Stimulated activated naive CD8-positive, alpha-beta T cell treated with anti-CD3 and anti-CD28 coated beads, Interleukin-15, amount 100 ng/mL, for 72 hours (primary cell): Measurements from ENCODE around the gene MAP2K5.

Source experiments
- ATAC-seq: fragments of 150-1000 bp; cut with Tn5 transposase; 2 replicates; pipeline ENCODE4 v1.10.0; 2021; ENCODE audit warnings: mild to moderate bottlenecking, moderate library complexity
- DNase-seq, 2 donors: peaks; one replicate each; pipeline ENCODE4 v3.0.0; 2021 to 2022
- H3K27ac Mint-ChIP-seq, 2 donors: one replicate each; pipeline ENCODE4 v1.8.0; 2022; ENCODE audit warnings: mild to moderate bottlenecking in 2 of 2, mixed read lengths in 2 of 2, moderate library complexity in 2 of 2
- H3K27me3 Mint-ChIP-seq: one replicate; pipeline ENCODE4 v1.8.0; 2022; ENCODE audit warnings: mixed read lengths
- H3K4me1 Mint-ChIP-seq: one replicate; pipeline ENCODE4 v1.8.0; 2022; ENCODE audit warnings: mild to moderate bottlenecking, mixed read lengths
- H3K4me3 Mint-ChIP-seq, 2 donors: one replicate each; pipeline ENCODE4 v1.8.0; 2022; ENCODE audit warnings: mild to moderate bottlenecking in 2 of 2, mixed read lengths in 2 of 2, moderate library complexity in 1 of 2
- H3K9me3 Mint-ChIP-seq, 2 donors: one replicate each; pipeline ENCODE4 v1.8.0; 2022; ENCODE audit warnings: mixed read lengths in 2 of 2

MAP2K5 gene

GRCh38 chr15:67840749-67841512, 298.4 kb downstream of the MAP2K5 start:
- Mint-ChIP-seq H3K27me3 (peaks cover 25% of the 10 kb centered on the region), H3K9me3 (no peaks in the 10 kb centered on the region), H3K4me1 (peaks cover 37% of the 10 kb centered on the region), H3K27ac (peak overlapping the region; percentile 98 to 99), H3K4me3 (peak overlapping the region; percentile 93 to 95)
- DNase-seq (peak in 1 of 2 donors; percentile 18), ATAC-seq (no peak)

- H3K4me1 Mint-ChIP-seq: peaks cover 32% of the 10 kb centered on the region
- no peaks in the 10 kb centered on the region for H3K9me3 Mint-ChIP-seq
- H3K4me3 Mint-ChIP-seq: peak overlapping the region; percentile 81 to 95
- H3K27me3 Mint-ChIP-seq: peaks cover 20% of the 10 kb centered on the region
- H3K27ac Mint-ChIP-seq: no peak overlapping the region
- no peak for DNase-seq
- ATAC-seq: no peak
Measured at GRCh38 chr15:67841513-67841762, 298.9 kb downstream of the MAP2K5 start.

GRCh38 chr15:67843092-67843501, 300.6 kb downstream of the MAP2K5 start:
- ATAC-seq: no peak
- Mint-ChIP-seq H3K27ac (no peak overlapping the region), H3K27me3 (peaks cover 5% of the 10 kb centered on the region), H3K4me3 (no peak overlapping the region), H3K4me1 (peaks cover 29% of the 10 kb centered on the region), H3K9me3 (no peaks in the 10 kb centered on the region)
- DNase-seq: no peak

GRCh38 chr15:67843571-67844387, 301.3 kb downstream of the MAP2K5 start:
- Mint-ChIP-seq H3K9me3 (no peaks in the 10 kb centered on the region), H3K4me1 (peaks cover 24% of the 10 kb centered on the region), H3K27me3 (no peaks in the 10 kb centered on the region), H3K27ac (no peak overlapping the region), H3K4me3 (no peak overlapping the region)
- DNase-seq: no peak
- no peak for ATAC-seq

GRCh38 chr15:67845974-67846373, 303.5 kb downstream of the MAP2K5 start:
- no peaks in the 10 kb centered on the region for H3K9me3 Mint-ChIP-seq
- H3K4me3 Mint-ChIP-seq: no peak overlapping the region
- H3K27me3 Mint-ChIP-seq: no peaks in the 10 kb centered on the region
- ATAC-seq (no peak), DNase-seq (no peak)
- peaks cover 15% of the 10 kb centered on the region for H3K4me1 Mint-ChIP-seq
- no peak overlapping the region for H3K27ac Mint-ChIP-seq

- Mint-ChIP-seq H3K27me3 (peaks cover 9% of the 10 kb centered on the region), H3K9me3 (no peaks in the 10 kb centered on the region), H3K4me1 (peaks cover 15% of the 10 kb centered on the region), H3K4me3 (no peak overlapping the region), H3K27ac (no peak overlapping the region)
- DNase-seq (no peak), ATAC-seq (no peak)
Measured at GRCh38 chr15:67849538-67849937, 307.0 kb downstream of the MAP2K5 start.

GRCh38 chr15:67850336-67850735, 307.8 kb downstream of the MAP2K5 start:
- peaks cover 9% of the 10 kb centered on the region for H3K27me3 Mint-ChIP-seq
- H3K4me1 Mint-ChIP-seq: peaks cover 15% of the 10 kb centered on the region
- H3K9me3 Mint-ChIP-seq: no peaks in the 10 kb centered on the region
- no peak overlapping the region for H3K27ac Mint-ChIP-seq
- no peak overlapping the region for H3K4me3 Mint-ChIP-seq
- ATAC-seq (no peak), DNase-seq (no peak)

GRCh38 chr15:67850994-67851571, 308.6 kb downstream of the MAP2K5 start:
- peaks cover 9% of the 10 kb centered on the region for H3K27me3 Mint-ChIP-seq
- DNase-seq: no peak
- H3K4me1 Mint-ChIP-seq: peaks cover 20% of the 10 kb centered on the region
- ATAC-seq: no peak
- H3K9me3 Mint-ChIP-seq: no peaks in the 10 kb centered on the region
- no peak overlapping the region for H3K4me3 Mint-ChIP-seq
- no peak overlapping the region for H3K27ac Mint-ChIP-seq

- Mint-ChIP-seq H3K27ac (no peak overlapping the region), H3K9me3 (no peaks in the 10 kb centered on the region), H3K27me3 (peaks cover 9% of the 10 kb centered on the region), H3K4me1 (peaks cover 21% of the 10 kb centered on the region), H3K4me3 (no peak overlapping the region)
- DNase-seq: no peak
- no peak for ATAC-seq
Measured at GRCh38 chr15:67852418-67852817, 309.9 kb downstream of the MAP2K5 start.

- DNase-seq (no peak), ATAC-seq (no peak)
- Mint-ChIP-seq H3K27me3 (peaks cover 9% of the 10 kb centered on the region), H3K27ac (no peak overlapping the region), H3K9me3 (no peaks in the 10 kb centered on the region), H3K4me3 (no peak overlapping the region), H3K4me1 (peaks cover 21% of the 10 kb centered on the region)
Measured at GRCh38 chr15:67853454-67853853, 311.0 kb downstream of the MAP2K5 start.

- Mint-ChIP-seq H3K27ac (no peak overlapping the region), H3K27me3 (peaks cover 9% of the 10 kb centered on the region), H3K4me1 (peaks cover 21% of the 10 kb centered on the region), H3K9me3 (no peaks in the 10 kb centered on the region), H3K4me3 (no peak overlapping the region)
- no peak for ATAC-seq
- no peak for DNase-seq
Measured at GRCh38 chr15:67854358-67854757, 311.9 kb downstream of the MAP2K5 start.

GRCh38 chr15:67855842-67856241, 313.3 kb downstream of the MAP2K5 start:
- Mint-ChIP-seq H3K9me3 (no peaks in the 10 kb centered on the region), H3K27me3 (peaks cover 9% of the 10 kb centered on the region), H3K4me1 (peaks cover 14% of the 10 kb centered on the region), H3K4me3 (no peak overlapping the region), H3K27ac (no peak overlapping the region)
- ATAC-seq: no peak
- no peak for DNase-seq
